Erythroblast (primary cell): ENCODE results near the gene CRYBG2.

Experiments used
- GATA1 ChIP-seq: IDR thresholded peaks from 2 replicates; pipeline ENCODE4 v1.6.1; 2011; ENCODE audit warnings: low read depth, mild to moderate bottlenecking, control low read depth, low read length, moderate library complexity
- POLR2A ChIP-seq: IDR thresholded peaks from 2 replicates; pipeline ENCODE4 v1.6.1; 2011; ENCODE audit warnings: mild to moderate bottlenecking, low read length

DNA sequence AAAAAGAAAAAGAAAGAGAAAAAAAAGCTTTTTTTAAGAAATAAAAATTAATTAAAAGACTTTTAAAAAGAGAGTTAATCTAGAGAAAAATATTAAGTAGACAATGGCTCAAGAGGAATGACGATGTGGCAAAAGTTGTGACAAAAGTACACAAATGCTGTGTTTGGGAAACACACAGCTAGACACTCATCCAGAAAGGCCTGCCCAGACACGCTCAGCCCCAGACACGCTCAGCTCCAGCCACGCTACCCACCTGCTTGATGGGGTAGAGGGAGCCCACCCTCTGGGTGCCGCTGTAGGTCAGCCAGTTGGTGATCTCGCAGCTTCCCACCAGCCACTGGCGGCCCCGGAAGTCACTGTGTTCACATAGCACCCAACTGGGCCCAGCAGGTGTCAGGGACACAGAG, 26.0 kb downstream of the CRYBG2 start:
- TF ChIP-seq POLR2A = no peak
- no peak for TF ChIP-seq GATA1
